ENCODE data around the gene UAP1.
A peak's percentile ranks its signal among the peaks of the same experiment; 100 is the strongest.
"Not testable (repeated sequence)": the region's sequence is repeated elsewhere in the genome, so short reads cannot be mapped to it uniquely, and the experiment has no call there.

The UAP1 gene

DNA sequence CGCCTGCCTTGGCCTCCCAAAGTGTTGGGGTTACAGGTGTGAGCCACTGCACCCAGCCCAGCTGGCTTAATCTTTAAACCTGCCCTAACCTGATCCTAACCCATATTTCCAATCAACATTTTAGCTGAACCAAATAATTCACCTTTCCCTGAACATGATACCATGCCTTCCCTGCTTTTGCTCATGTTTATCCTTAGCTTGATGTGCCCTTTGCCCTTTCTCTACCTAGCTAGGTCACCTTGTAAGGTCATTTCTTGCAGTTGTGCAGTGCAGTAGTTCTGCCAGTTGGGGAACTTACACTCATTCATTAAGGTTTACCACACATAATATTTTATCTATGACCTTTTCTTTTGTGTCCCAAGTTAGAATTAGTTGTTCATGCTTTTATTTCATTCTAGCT lies 5.3 kb downstream of the UAP1 start:
- FAIRE-seq, result no peak

DNA sequence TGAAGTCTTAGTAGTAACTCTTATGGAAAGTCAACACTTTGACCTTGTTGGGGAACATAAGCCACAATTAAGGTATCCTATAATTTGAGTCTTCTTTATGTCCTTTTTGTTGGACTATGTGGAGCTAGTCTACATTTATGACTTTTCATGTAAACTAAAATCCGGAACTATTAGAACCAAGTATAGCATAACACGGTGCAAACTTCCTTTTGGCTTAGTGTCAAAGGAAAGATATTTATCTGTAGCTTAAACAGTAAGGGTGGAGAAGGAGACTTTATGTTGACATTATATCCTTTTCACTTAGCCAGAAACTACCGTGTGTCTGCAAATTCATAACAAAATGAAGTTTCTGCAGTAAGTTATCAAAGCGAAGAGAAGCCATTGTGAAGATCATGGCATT lies 7.3 kb downstream of the UAP1 start:
- FAIRE-seq, result no peak

DNA sequence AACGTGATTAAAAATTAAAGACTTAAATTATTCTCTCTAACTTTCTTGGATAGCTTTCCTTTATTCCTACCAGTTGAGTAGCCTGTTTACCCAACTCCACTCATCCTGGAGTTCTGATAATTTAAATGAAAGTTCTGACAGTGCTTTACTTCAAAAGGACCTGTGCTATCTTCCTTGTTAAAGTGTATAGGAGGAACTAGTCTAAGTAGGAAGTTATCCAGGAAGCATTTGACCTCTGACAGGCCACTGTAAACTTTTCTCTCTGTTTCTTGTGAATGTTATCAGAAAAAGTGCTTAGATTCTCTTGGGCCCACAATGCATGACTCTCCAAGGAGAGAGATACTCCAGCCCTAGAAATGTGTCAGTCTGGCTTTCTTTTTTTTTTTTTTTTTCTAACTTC lies 9.2 kb downstream of the UAP1 start:
- FAIRE-seq, result no peak

DNA sequence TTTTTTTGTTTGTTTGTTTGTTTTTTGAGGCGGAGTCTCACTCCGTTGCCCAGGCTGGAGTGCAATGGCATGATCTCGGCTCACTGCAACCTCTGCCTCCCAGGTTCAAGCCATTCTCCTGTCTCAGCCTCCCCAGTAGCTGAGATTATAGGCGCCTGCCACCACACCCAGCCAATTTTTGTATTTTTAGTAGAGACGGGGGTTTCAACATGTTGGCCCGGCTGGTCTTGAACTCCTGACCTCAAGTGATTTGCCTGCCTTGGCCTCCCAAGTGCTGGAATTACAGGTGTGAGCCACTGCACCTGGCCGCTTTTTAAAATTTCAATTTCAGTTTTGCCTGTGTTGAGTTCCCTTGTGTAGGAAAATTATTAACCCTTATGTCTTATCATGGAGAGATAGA lies 9.6 kb downstream of the UAP1 start:
- FAIRE-seq, result not testable (repeated sequence)

DNA sequence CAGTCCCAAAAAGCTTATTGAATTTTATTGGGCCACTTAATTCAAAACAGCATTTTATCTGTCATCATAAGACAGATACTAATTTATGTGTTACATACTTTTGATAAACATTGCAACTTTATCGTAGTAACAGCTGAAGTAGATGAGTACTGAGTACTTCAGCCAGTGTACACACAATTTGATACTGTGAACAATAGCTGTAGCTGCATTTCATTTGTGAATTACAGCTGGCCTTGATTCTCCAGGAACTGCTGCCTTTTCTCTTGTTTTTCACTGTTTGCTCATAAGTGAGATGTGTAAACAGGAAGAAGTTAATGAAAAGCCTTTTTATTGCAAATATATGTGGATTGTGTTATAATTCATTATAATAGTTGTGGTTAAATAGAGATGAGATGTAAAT lies 10.2 kb downstream of the UAP1 start:
- FAIRE-seq, result no peak

DNA sequence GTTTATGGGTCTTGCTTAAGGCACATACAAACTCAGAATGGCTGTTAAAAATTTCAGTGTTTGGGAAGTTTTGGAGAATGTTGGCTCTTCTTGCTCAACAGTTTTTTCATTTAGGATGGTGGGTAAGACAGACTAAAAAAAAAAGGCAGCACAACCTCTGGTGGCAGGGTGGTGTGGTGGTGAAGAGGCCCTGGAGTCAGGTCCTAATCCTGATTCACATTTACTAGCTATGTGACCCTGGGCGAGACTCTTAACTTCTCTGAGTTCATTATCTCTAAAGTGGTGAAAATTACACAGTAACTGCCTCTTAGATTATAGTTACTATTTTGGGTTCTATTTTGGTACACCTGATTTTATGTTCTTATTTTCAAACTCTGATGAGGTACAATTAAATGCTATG lies 11.6 kb downstream of the UAP1 start:
- FAIRE-seq, result no peak

DNA sequence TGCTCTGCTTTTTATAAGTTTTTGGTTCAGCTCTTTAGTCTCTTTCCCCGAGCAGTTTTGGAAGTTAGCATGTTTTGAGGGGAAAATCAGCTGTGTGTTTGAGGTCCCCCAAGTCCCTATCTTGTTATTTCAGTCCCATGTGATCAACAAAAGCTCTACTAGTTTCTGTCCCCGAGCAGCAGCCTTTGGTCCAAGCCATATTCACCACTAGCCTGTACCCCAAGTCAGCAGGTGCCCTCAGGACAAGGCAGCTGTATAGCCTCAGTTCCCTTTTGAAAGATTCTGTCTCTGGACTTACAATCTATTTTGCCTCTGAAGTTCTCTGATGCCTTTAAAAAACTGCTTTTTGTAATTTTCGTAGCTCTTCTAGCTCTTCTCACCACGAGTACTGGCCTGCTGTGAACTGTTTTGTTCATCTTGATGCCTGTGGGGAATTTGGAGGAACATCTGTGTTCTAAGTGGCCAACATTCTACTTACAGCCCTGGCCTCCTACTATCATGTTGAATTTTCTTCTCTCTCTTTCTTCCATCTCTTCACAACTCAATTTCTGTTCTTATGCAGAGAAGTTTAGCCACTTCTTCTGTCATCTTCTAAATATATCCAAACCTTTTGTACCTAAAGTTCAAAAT lies 16.7 kb downstream of the UAP1 start:
- FAIRE-seq, result no peak

DNA sequence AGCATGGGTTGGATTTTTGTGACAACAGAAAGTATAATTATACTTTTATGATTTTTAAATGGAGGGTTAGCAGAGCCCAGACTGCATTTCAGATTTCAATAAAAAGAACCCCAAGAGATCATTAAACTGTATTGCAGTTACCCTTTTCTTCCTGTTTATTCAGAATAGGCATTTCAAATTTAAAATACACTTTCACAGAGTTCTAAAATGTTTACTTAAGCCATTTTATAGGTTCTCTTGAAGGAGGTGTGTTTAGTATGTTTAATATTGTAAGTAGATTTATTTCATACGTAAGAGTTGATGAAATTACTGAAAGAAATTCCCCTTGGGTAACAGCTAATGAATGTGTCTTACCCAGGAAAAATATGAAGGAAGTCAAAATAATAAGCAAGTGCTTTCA lies 17.4 kb downstream of the UAP1 start:
- peak; percentile 33 for FAIRE-seq

DNA sequence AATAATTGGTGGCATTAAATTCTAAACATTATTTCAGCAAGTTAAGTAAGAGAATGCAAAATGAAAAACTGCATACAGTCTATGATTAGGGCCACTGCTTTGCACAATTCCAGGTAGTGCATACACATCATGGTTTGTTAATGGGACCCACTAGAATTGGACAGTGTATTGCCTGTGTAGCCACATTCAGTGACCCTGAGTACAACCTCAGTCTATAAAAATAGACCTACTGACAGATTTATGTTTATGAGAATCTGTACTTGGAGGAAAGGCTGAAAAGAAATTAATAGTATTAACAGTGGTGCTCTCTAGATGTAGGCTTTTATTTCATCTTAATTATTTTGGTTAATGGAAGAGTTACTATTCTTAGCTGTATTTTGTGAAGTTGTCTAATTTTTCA lies 18.8 kb downstream of the UAP1 start:
- no peak for FAIRE-seq

DNA sequence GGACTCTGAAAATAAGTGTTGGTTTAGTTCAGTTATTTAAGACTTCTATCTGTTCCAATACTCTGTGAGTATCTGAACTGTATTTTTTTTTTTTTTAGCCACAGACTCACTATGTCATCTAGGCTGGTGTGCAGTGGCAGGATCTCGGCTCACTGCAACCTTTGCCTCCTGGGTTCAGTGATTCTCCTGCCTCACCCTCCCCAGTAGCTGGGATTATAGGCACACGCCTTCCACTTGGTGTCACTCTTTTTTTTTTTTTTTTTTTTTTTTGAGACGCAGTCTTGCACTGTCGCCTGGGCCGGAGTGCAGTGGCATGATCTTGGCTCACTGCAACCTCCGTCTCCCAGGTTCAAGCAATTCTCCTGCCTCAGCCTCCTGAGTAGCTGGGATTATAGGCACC lies 21.4 kb downstream of the UAP1 start:
- FAIRE-seq, result not testable (repeated sequence)

DNA sequence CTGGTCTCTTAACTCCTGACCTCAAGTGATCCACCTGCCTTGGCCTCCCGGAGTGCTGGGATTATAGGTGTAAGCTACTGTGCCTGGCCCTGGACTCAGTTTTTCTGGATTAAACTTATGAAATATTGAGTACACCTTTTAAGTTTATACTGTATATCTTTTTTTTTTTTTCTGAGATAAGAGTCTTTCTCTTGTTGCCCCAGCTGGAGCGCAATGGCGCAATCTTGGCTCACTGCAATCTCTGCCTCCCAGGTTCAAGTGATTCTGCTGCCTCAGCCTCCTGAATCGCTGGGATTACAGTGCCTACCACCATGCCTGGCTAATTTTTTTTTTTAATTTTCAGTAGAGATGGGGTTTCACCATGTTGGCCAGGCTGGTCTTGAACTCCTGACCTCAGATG lies 23.6 kb downstream of the UAP1 start:
- not testable (repeated sequence) for FAIRE-seq

DNA sequence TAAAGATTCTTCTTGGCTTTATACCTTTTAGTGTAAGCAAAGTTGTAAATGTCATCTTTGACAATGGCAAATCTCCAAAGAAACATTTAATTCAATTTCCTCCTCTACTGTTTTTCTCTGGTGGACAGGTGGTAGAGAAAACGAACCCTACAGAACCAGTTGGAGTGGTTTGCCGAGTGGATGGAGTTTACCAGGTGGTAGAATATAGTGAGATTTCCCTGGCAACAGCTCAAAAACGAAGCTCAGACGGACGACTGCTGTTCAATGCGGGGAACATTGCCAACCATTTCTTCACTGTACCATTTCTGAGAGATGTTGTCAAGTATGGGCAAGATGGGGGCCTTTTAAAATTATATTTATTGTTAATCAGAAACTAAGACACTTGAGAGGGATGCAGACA lies 25.8 kb downstream of the UAP1 start:
- FAIRE-seq, result no peak

DNA sequence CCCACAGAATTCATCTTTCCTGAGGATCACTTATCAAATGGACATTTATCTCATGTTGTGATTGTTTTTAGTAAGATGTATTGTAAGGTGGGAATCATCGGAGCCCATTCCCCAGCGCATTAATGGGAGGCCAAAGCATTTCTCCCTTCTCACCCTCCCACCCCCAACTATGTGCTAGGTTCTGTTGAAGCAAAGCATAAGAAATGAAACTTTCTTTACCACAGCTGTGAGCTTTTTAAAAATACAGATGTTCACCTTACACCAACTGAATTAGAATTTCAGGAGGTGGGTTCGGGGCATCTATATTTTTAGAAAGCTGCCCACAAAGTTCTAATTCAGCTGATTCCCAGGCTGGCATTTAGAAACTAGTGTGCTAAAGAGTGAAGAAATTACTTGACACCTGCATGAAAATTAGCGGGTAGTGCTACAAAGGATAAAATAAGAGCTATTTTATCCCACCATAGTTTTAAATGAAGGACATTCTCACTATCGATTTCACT lies 26.3 kb downstream of the UAP1 start:
- no peak for FAIRE-seq

DNA sequence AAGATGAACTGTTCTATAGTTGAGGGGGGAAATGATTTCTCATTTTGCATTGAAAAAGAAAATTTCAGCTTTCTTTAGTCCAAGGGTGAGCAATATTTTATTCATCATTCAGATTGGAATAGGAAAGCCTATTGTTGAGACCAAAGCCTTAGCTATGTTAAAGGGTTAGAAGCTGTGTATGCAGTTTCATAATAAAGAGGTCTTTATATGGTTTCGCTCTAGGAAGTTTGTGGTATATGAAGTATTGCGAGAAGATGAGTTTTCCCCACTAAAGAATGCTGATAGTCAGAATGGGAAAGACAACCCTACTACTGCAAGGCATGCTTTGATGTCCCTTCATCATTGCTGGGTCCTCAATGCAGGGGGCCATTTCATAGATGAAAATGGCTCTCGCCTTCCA lies 28.6 kb downstream of the UAP1 start:
- no peak for FAIRE-seq

DNA sequence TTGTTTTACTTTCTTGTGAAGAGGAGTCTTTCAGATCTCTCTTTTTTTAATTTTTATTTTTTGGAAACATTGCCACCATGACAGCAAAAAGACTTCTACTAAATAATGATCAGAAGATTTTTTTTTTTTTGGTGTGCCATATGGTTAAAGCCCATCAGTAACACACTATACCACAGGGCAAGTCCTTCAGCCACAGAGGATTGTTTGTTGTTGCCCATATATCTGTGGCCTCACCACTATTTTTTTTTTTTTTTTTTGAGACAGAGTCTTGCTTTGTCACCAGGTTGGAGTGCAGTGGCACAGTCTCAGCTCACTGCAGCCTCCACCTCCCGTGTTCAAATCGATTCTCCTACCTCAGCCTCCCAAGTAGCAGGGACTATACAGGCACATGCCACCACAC lies 29.2 kb downstream of the UAP1 start:
- FAIRE-seq, result no peak

DNA sequence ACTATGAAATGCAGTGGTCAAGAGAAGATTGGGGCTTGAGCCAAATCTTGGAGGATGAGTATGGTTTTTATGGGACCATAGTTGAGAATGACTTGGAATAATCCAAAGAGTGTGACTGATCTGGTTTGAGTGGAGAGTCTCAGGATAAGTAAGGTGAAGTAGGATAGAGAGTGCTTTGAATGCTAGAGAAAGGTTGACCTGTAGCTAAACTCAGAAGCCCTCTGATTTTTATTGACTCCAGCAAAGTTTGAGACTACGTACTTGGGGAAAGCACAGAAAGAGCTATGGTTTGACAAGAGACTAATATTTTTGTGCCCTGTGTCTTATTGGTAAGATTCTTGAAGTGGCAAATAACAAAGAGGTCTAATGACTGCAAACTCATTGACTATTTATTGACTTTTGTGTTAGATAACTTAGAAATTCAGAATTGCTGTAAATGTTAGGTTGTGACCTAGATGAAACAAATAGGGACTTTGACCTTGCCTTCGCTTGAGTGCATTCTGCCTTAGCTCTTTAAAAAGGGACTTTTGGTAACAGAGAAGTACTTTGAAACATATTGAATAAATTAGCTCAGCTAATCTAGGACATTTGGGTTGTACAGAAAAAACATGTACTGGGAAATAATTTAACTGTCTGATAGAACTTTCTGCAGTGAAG lies 35.1 kb downstream of the UAP1 start:
- FAIRE-seq, result no peak

DNA sequence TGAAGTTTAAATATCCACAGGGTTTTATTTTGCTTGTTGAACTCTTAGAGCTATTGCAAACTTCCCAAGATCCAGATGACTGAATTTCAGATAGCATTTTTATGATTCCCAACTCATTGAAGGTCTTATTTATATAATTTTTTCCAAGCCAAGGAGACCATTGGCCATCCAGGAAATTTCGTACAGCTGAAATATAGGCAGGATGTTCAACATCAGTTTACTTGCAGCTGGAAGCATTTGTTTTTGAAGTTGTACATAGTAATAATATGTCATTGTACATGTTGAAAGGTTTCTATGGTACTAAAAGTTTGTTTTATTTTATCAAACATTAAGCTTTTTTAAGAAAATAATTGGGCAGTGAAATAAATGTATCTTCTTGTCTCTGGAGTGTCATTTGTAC lies 37.9 kb downstream of the UAP1 start:
- FAIRE-seq, result peak; percentile 84

DNA sequence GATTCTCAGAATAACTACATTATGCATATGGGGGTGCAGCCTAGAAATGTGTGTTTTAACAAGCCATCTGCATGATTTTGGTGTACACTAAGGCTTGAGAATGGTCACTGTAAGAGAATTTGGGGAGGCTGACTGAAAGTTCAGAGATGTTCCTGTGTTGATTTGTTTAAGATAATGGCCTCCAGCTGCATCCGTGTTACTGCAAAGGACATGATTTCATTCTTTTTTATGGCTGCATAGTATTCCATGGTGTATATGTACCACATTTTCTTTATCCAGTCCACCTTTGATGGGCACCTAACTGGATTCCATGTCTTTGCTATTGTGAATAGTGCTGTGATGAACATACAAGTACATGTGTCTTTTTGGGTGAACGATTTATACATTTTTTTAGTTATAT lies 41.6 kb downstream of the UAP1 start:
- FAIRE-seq, result not testable (repeated sequence)

DNA sequence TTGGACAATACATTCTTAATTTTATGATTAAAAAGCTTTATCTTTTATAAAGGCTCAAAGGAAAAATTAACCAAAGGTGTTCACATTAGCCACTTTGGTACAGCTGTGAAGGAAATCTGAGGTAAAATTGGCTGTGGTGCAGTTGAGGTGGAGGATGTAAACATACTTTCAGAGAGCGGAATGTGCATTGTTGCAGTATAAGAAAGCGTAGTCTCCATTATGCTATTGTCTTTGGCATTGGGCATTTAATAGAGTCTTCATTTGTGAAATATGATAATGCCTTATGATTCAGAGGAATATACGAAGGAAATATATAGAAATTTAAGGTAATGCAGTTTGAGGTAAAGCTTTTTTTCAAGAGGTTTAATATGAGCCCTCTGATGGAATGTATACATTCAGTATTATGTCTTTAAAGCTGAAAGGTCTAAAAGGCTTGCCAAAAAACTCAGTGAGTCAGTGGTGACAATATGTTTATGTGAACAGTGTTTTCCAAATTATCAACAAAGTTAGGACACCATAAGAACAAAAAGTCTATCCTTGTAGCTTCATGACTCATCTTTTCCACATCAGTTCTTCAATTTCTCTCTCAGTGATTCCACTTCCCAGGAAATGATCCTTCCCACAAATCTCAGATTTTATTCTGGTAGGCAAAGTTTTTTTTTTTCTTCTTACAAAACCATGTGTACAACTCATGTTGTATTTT lies 43.9 kb downstream of the UAP1 start:
- FAIRE-seq, result peak; percentile 5

DNA sequence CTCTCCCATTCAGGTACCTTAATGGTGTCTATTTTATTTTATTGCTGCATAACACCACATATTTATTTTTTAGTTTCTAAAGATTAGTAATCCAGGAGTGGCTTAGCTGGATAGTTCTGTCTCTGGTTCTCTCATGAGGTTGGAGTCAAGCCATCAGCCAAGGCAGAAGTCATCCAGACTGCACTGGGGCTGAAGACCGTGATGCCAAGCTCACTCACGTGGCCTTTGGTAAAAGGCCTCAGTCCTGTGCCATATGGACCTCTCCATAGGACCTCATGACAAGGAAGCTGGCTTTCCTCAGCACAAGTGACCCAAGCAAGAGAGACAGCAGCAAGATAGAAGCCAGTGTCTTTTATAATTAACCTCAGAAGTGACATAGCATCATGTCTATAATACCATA lies 47.8 kb downstream of the UAP1 start:
- FAIRE-seq, result no peak

DNA sequence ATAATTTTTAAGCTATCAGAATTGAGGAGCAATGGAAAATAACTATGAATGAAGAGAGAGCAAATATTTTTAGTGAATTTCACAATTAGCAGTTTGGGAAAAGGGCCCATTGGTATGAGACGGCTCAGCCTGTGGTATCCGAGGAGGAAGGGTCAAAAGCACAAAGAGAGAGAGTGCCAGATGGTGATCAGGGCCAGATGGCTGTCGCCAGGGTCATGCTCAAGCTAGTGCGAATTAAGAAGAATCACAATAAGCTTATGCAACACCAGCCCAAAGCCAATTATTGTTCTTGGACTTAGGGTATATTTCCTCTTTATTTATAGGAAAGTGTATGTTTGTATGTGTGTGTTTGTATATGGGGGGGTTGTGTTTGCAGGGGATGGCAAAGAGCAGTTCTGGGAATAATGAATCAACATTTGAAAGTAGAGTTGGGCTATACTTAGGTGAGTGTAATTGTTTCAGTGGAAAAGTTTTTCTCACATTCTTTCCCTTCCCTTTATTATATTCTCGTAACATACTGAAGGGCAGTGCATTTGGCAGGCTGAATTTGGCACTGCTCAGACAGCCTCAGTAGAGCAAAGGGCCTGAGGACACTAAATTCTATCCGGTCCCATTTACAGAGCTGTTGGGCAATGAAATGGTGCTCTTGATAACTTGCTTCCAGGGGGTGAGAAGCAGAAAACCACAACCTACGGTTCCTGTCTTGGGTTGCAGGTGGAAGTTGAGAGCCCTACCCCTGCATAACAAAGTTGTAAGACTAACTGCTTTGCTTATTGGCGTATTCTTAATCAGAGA lies 51.3 kb downstream of the UAP1 start:
- no peak for FAIRE-seq

DNA sequence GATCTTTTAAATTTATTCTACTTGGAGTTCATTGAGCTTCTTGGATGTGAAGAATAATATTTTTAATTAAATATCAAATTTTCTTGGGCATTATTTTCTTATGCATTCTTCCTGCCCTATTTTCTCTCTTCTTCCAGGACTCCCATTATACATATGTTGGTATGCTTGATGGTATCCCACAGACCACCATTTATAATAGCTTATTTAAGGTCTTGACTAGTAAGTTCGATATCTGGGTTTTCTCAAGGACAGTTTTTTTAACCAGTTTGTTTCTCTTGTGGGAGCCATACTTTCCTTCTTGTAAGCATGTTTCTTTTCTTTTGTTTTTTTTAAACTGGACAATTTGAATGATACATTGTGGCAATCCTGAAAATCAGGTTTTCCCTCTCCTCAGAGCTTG lies 55.3 kb downstream of the UAP1 start:
- peak; percentile 41 for FAIRE-seq

DNA sequence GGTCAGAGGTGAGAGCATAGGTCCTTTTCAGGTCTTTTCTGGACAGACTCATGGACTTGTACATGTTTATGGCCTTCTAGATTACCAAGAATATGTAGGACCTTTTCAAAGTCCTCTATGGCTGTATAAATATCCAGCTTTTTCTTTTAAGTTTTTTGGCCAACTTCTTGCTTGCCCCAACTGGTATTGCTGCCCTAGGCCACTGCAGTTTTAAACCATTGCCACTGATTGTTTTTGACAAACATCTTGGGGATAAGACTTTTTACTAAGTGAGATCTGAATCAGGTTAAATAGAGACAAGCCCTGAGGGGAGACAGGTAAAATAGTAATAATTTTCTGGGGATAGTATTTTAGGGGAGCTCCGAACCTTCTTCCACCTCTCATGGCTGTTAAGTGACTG lies 56.0 kb downstream of the UAP1 start:
- FAIRE-seq, result no peak

DNA sequence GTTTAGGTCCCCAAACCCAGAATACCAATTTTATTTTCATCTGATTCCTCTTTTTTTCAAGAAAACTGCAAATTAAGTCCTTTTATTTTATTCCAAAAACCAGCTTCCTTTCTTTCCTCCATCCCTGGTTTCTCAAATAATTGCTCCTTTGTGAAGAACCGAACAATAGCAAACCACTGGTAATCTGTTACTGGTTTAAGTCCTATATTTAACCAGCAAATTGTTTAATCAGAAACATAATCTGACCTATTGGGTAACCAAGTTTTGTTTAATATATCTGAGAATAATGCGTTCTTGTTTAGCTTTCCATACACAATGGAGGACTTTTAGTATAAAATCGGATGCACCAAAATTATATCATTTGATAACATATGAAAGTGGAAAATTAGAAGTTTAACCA lies 57.6 kb downstream of the UAP1 start:
- FAIRE-seq, result peak; percentile 71
